RWPE2 (cell line): ENCODE measurements around the gene TRPC1.

Source experiments
- ATAC-seq: fragments of 200-7000 bp; cut with Tn5 transposase; 3 replicates; pipeline ENCODE4 v1.9.1; 2021; ENCODE audit warnings: low read depth
- DNase-seq: peaks from one replicate; pipeline ENCODE4 v3.0.0-alpha.2; 2020; ENCODE audit warnings: low spot score
- H3K27ac ChIP-seq: fragments of 450-650 bp; 2 replicates; pipeline ENCODE4 v1.5.1; 2017; ENCODE audit warnings: mild to moderate bottlenecking; ENCODE audit not compliant: poor library complexity, severe bottlenecking
- H3K27me3 ChIP-seq: fragments of 250-450 bp; sonication (Bioruptor Pico); 2 replicates; pipeline ENCODE4 v1.5.1; 2021; ENCODE audit warnings: mild to moderate bottlenecking, moderate library complexity; ENCODE audit not compliant: insufficient read depth, poor library complexity, severe bottlenecking
- H3K36me3 ChIP-seq: fragments of 250-450 bp; sonication (Bioruptor Pico); 2 replicates; pipeline ENCODE4 v1.5.1; 2020; ENCODE audit warnings: low read depth, mild to moderate bottlenecking, moderate library complexity
- H3K4me1 ChIP-seq: fragments of 250-450 bp; sonication (Bioruptor Pico); 2 replicates; pipeline ENCODE4 v1.5.1; 2021; ENCODE audit warnings: mild to moderate bottlenecking, moderate library complexity; ENCODE audit not compliant: insufficient read depth, poor library complexity, severe bottlenecking
- H3K4me3 ChIP-seq: fragments of 250-450 bp; sonication (Bioruptor Pico); 2 replicates; pipeline ENCODE4 v1.5.1; 2021; ENCODE audit warnings: mild to moderate bottlenecking, moderate library complexity; ENCODE audit not compliant: severe bottlenecking
- H3K9me3 ChIP-seq: fragments of 250-450 bp; sonication (Bioruptor Pico); 2 replicates; pipeline ENCODE4 v1.5.1; 2021; ENCODE audit warnings: mild to moderate bottlenecking, moderate library complexity; ENCODE audit not compliant: severe bottlenecking
- TF ChIP-seq, protein P1 (sequence below): fragments of 450-650 bp; IDR thresholded peaks from one replicate; pipeline ENCODE4 v1.5.1; 2017; ENCODE audit warnings: mild to moderate bottlenecking, moderate library complexity; ENCODE audit not compliant: poor library complexity, severe bottlenecking

The TRPC1 gene

DNA sequence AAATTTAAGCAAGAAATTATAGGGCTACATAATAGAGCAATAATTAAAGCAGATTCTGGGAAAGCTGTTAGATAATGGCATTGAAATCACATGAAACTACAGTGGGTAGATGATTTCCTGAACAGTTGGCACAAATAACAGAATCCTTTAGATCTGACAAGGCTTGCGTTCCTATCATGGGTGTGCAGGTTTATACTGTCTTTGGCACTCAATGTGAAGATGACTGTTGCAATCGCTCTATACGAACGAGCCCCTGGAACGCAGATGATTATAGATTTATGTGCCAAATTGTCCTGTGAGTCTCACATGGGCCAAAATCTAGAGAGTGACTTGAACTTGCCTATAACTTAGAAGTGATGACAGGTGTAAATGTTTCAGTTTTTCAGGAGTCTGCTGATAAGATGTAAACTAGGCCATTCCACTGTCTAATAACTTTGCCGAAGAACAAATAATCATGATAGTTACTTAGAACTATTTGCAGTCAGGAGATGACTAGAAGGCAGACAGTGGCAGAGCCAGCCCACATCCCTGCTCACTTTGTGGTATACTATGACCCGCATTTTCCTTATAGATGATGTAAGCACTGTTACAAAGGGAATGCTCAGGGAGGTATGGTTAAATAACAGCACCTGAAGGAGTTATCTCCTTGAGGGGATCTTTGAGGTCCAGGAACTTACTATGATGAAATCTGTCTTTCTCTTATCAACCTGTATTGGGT lies 30.5 kb upstream of the TRPC1 start:
- no peaks in the 10 kb centered on the region for H3K27me3 ChIP-seq
- H3K4me3 ChIP-seq, result no peak overlapping the region
- H3K36me3 ChIP-seq, result peaks cover 5% of the 10 kb centered on the region; the same call in 1 of the 2 replicates
- DNase-seq, result no peak
- peaks cover 2% of the 10 kb centered on the region for H3K9me3 ChIP-seq
- no peaks in the 10 kb centered on the region for H3K4me1 ChIP-seq
- TF ChIP-seq, protein P1, sequence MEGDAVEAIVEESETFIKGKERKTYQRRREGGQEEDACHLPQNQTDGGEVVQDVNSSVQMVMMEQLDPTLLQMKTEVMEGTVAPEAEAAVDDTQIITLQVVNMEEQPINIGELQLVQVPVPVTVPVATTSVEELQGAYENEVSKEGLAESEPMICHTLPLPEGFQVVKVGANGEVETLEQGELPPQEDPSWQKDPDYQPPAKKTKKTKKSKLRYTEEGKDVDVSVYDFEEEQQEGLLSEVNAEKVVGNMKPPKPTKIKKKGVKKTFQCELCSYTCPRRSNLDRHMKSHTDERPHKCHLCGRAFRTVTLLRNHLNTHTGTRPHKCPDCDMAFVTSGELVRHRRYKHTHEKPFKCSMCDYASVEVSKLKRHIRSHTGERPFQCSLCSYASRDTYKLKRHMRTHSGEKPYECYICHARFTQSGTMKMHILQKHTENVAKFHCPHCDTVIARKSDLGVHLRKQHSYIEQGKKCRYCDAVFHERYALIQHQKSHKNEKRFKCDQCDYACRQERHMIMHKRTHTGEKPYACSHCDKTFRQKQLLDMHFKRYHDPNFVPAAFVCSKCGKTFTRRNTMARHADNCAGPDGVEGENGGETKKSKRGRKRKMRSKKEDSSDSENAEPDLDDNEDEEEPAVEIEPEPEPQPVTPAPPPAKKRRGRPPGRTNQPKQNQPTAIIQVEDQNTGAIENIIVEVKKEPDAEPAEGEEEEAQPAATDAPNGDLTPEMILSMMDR, result no peak
- ATAC-seq, result no peak
- no peak overlapping the region for H3K27ac ChIP-seq

DNA sequence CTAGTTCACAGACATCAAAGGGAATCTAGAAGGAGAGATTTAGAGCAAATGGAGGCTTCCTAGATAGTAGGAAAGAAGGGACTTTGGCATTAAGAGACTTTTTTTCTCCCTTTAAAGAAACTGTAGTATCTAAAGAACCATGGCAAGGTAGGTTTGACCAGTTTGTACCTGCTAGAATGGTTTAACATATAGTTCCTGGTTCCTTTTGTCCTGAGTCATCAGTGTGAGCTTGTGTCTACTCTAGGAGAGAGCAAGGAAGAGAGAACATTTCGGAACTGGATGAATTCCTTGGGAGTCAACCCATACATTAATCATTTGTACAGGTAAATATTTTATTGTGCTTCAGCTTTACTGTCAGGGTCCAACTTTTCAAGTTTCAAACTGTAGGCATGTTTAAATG lies 29.6 kb upstream of the TRPC1 start:
- TF ChIP-seq, protein P1, result no peak
- H3K4me1 ChIP-seq, result no peaks in the 10 kb centered on the region
- H3K27ac ChIP-seq, result no peak overlapping the region
- peaks cover 2% of the 10 kb centered on the region for H3K9me3 ChIP-seq
- no peaks in the 10 kb centered on the region for H3K27me3 ChIP-seq
- no peak overlapping the region for H3K4me3 ChIP-seq
- ATAC-seq, result no peak
- peaks cover 5% of the 10 kb centered on the region; the same call in 1 of the 2 replicates for H3K36me3 ChIP-seq
- DNase-seq, result no peak

DNA sequence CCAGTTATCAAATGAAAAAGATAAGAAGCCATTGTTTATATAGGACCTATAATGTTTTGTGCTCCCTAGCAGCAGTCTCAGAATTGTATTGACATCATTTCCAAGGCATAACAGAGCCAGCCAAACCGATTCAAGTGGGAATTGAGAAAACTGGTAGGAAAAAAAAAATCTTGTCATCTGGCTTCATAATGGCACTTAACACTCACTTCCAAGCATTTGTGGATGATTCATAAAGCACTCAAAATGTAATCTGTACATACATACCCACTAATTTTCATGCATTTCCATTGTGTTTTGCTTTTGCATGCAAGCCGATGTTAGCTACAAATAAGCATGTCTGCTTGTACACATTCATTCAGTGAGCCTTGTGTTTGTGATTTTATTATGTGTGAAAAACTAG lies 18.6 kb upstream of the TRPC1 start:
- no peaks in the 10 kb centered on the region for H3K27me3 ChIP-seq
- H3K9me3 ChIP-seq, result no peaks in the 10 kb centered on the region
- H3K36me3 ChIP-seq, result no peaks in the 10 kb centered on the region
- TF ChIP-seq, protein P1, result no peak
- H3K4me3 ChIP-seq, result no peak overlapping the region
- DNase-seq (no peak), ATAC-seq (no peak)
- H3K27ac ChIP-seq, result no peak overlapping the region
- no peaks in the 10 kb centered on the region for H3K4me1 ChIP-seq

DNA sequence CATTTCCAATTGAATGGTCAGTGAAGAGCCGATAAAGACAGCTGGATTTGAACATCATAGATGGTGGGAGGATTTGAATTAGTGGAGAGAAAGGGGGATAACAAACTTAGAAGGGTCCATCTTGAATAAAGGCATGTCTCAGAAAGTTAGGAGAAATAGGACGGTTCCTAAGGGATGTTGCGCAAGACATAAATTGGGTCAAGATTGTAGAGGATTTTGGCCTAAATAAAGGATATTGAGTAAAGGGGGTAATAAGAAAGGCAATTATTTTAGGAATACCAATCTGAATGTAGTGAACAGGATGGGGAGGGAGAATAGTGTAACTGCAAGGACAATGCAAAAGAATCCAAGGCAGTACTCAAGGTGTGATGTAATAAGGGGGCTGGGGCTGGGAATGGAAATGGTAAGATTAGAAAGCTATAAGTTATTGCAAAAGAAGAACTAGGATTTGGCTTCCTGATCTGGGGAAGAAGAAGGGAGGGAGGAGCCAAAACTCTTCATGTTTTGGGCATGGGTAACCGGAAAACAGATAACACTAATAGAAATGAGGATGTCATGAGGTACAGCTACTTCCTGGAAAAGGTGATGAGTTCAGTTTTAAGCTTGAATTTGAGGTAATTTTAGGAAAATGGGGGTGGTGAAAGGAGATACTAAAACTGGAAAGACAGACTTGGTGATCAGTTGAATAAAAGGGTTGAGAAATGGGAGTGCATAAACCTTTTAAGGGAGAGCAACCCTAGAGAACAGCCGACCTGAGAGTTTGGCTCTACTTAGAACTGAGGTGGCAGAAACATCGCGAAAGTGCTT lies 17.3 kb upstream of the TRPC1 start:
- ATAC-seq (no peak), DNase-seq (no peak)
- H3K27me3 ChIP-seq, result no peaks in the 10 kb centered on the region
- H3K4me3 ChIP-seq, result no peak overlapping the region
- H3K36me3 ChIP-seq, result no peaks in the 10 kb centered on the region
- H3K9me3 ChIP-seq, result no peaks in the 10 kb centered on the region
- TF ChIP-seq, protein P1, result no peak
- H3K4me1 ChIP-seq, result no peaks in the 10 kb centered on the region
- H3K27ac ChIP-seq, result no peak overlapping the region
